Stimulated activated memory B cell treated with anti-CD40 and anti-IgM and Interleukin-4, amounts not matched to agents 10 μg/mL and 1 μg/mL and 100 μg/mL, for 72 hours (primary cell): ENCODE data around the gene STK32B.

Source experiments
- ATAC-seq: fragments of 150-1000 bp; cut with Tn5 transposase; 2 replicates; pipeline ENCODE4 v1.10.0; 2021
- H3K27ac Mint-ChIP-seq: one replicate; pipeline ENCODE4 v1.8.0; 2022; ENCODE audit warnings: mild to moderate bottlenecking, mixed read lengths
- H3K27me3 Mint-ChIP-seq: one replicate; pipeline ENCODE4 v1.8.0; 2022; ENCODE audit warnings: mixed read lengths
- H3K36me3 Mint-ChIP-seq: one replicate; pipeline ENCODE4 v1.8.0; 2022; ENCODE audit warnings: mixed read lengths
- H3K4me1 Mint-ChIP-seq: one replicate; pipeline ENCODE4 v1.8.0; 2022; ENCODE audit warnings: mixed read lengths
- H3K4me3 Mint-ChIP-seq: one replicate; pipeline ENCODE4 v1.8.0; 2022; ENCODE audit warnings: mild to moderate bottlenecking, moderate library complexity, mixed read lengths
- H3K9me3 Mint-ChIP-seq: one replicate; pipeline ENCODE4 v1.8.0; 2022; ENCODE audit warnings: mixed read lengths

The STK32B gene

DNA sequence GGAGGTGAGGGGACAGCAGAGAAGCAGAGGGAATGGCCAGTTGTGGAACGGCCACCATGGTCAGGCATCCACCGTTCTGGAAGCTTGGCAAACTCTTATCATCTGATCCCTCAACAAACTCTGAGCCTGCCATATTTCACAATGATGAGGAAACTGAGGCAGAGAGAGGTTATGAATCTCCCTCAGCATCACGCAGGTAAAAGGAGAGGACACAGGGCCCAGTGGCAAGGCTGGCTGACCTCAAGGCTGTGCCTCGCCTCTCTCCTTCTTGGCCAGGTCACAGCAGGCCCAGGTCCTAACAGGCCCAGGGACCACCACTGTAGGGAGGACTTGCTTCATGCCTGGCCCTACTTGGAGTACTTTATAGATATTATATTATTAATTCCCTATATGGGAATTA is 414.2 kb downstream of the STK32B start:
- Mint-ChIP-seq H3K36me3 (no peaks in the 10 kb centered on the region), H3K4me1 (no peaks in the 10 kb centered on the region), H3K9me3 (no peaks in the 10 kb centered on the region), H3K27me3 (no peaks in the 10 kb centered on the region), H3K4me3 (no peak overlapping the region), H3K27ac (no peak overlapping the region)
- ATAC-seq: no peak

- H3K27ac Mint-ChIP-seq: no peak overlapping the region
Observed at GRCh38 chr4:5465956-5466355, 414.7 kb downstream of the STK32B start.

GRCh38 chr4:5467111-5467510 is 415.8 kb downstream of the STK32B start:
- Mint-ChIP-seq H3K9me3 (no peaks in the 10 kb centered on the region), H3K4me3 (no peak overlapping the region), H3K27ac (no peak overlapping the region), H3K4me1 (no peaks in the 10 kb centered on the region), H3K36me3 (no peaks in the 10 kb centered on the region), H3K27me3 (no peaks in the 10 kb centered on the region)
- ATAC-seq: no peak

More at GRCh38 chr4:5465956-5466355, 414.7 kb downstream of the STK32B start:
- H3K27me3 Mint-ChIP-seq: no peaks in the 10 kb centered on the region
- no peaks in the 10 kb centered on the region for H3K9me3 Mint-ChIP-seq
- no peak for ATAC-seq
- no peaks in the 10 kb centered on the region for H3K36me3 Mint-ChIP-seq
- no peak overlapping the region for H3K4me3 Mint-ChIP-seq
- H3K4me1 Mint-ChIP-seq: no peaks in the 10 kb centered on the region

- no peak overlapping the region for H3K27ac Mint-ChIP-seq
- H3K36me3 Mint-ChIP-seq: no peaks in the 10 kb centered on the region
- H3K4me1 Mint-ChIP-seq: no peaks in the 10 kb centered on the region
- no peaks in the 10 kb centered on the region for H3K9me3 Mint-ChIP-seq
- ATAC-seq: no peak
- no peak overlapping the region for H3K4me3 Mint-ChIP-seq
- no peaks in the 10 kb centered on the region for H3K27me3 Mint-ChIP-seq
Observed at GRCh38 chr4:5469151-5469775, 418.0 kb downstream of the STK32B start.

DNA sequence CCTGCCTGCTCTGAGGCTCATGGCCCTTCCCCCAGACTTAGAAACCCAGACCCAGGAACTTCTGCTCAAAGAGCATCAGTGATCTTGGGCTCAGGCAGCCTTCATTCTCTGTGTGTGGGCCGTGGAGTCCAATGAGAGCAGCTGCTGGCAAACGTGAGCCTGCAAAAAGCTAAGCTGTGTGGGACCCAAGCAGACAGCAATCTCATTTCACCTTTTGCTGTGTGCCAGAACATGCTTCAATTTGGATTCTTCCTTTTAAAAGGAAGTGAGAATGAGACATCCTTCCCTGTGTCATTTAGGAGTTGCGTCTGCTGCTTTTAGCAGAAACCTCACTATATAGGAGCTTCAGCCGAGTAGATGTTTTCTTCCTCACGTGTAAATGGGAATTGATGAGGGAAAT is 418.6 kb downstream of the STK32B start:
- Mint-ChIP-seq H3K36me3 (no peaks in the 10 kb centered on the region), H3K4me3 (no peak overlapping the region), H3K4me1 (no peaks in the 10 kb centered on the region), H3K27me3 (no peaks in the 10 kb centered on the region), H3K27ac (no peak overlapping the region), H3K9me3 (no peaks in the 10 kb centered on the region)
- no peak for ATAC-seq

- Mint-ChIP-seq H3K9me3 (no peaks in the 10 kb centered on the region), H3K36me3 (no peaks in the 10 kb centered on the region), H3K27me3 (no peaks in the 10 kb centered on the region), H3K27ac (no peak overlapping the region), H3K4me1 (no peaks in the 10 kb centered on the region), H3K4me3 (no peak overlapping the region)
- ATAC-seq: no peak
Observed at GRCh38 chr4:5470318-5471198, 419.3 kb downstream of the STK32B start.

DNA sequence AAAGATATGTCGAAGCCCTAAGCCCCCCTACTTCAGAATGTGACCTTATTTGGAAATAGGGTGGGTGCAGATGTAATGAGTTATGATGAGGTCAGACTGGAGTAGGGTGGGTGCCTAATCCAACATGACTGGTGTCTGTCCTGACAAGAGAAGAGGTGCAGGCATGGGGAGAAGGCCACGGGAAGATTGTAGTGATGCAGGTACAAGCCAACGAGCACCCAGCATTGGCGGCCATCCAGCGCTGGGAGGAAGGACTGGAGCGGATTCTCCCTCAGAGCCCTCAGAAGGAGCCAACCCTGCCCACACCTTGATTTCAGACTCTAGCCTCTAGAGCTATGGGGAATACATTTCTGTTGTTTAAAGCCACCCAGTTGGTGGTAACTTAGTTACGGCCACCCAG is 419.9 kb downstream of the STK32B start:
- Mint-ChIP-seq H3K9me3 (no peaks in the 10 kb centered on the region), H3K36me3 (no peaks in the 10 kb centered on the region), H3K27me3 (no peaks in the 10 kb centered on the region), H3K27ac (no peak overlapping the region), H3K4me1 (no peaks in the 10 kb centered on the region), H3K4me3 (no peak overlapping the region)
- ATAC-seq: no peak

DNA sequence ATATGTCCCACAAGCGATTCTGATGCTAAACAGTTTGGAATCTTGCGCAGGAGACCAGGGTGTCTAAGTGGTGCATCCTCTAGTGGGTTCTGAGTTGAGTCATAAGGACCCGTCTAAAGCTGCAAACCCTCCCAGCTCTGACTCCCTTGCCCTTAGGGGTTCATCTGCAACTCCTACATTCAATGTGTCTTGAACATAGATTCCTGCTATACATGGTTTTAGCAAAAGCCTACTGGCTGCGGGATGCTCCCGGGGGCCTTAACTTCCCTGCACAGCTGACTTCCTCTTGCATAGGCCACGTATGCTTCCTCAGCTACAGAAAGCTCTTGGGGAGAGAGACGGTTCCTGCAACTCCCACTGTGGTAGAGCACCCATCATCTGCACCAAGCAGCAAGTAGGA is 420.4 kb downstream of the STK32B start:
- ATAC-seq: no peak
- no peaks in the 10 kb centered on the region for H3K36me3 Mint-ChIP-seq
- H3K9me3 Mint-ChIP-seq: no peaks in the 10 kb centered on the region
- no peak overlapping the region for H3K27ac Mint-ChIP-seq
- no peak overlapping the region for H3K4me3 Mint-ChIP-seq
- no peaks in the 10 kb centered on the region for H3K4me1 Mint-ChIP-seq
- H3K27me3 Mint-ChIP-seq: no peaks in the 10 kb centered on the region

- no peak overlapping the region for H3K27ac Mint-ChIP-seq
- H3K27me3 Mint-ChIP-seq: no peaks in the 10 kb centered on the region
- ATAC-seq: no peak
- H3K4me3 Mint-ChIP-seq: no peak overlapping the region
- no peaks in the 10 kb centered on the region for H3K9me3 Mint-ChIP-seq
- no peaks in the 10 kb centered on the region for H3K4me1 Mint-ChIP-seq
- no peaks in the 10 kb centered on the region for H3K36me3 Mint-ChIP-seq
Observed at GRCh38 chr4:5472160-5472591, 420.9 kb downstream of the STK32B start.

- H3K9me3 Mint-ChIP-seq: no peaks in the 10 kb centered on the region
- H3K4me1 Mint-ChIP-seq: no peaks in the 10 kb centered on the region
- H3K27me3 Mint-ChIP-seq: no peaks in the 10 kb centered on the region
- no peak for ATAC-seq
- no peak overlapping the region for H3K27ac Mint-ChIP-seq
- H3K4me3 Mint-ChIP-seq: no peak overlapping the region
- H3K36me3 Mint-ChIP-seq: no peaks in the 10 kb centered on the region
Observed at GRCh38 chr4:5473125-5473524, 421.8 kb downstream of the STK32B start.

DNA sequence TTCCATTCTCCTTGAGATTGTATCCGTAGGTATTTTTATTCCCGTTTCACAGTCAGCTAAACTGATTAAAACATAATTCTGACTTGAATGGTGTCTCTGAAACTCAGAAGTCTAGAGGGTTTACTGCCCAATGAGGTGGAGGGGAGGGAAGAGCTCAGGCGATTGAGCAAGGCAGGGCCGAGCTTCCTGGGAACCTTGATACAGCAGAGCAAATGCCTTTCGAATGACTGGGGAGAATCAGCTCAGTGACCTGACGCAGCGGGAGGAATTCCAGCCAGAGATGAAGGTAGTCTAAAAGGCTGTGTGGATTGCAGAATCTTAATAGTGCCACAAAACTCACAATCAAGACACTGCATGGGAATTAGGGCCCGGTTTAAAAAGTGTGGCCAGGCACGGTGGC is 423.5 kb downstream of the STK32B start:
- no peak for ATAC-seq
- no peak overlapping the region for H3K27ac Mint-ChIP-seq
- H3K36me3 Mint-ChIP-seq: no peaks in the 10 kb centered on the region
- H3K27me3 Mint-ChIP-seq: no peaks in the 10 kb centered on the region
- no peak overlapping the region for H3K4me3 Mint-ChIP-seq
- H3K4me1 Mint-ChIP-seq: no peaks in the 10 kb centered on the region
- H3K9me3 Mint-ChIP-seq: no peaks in the 10 kb centered on the region

DNA sequence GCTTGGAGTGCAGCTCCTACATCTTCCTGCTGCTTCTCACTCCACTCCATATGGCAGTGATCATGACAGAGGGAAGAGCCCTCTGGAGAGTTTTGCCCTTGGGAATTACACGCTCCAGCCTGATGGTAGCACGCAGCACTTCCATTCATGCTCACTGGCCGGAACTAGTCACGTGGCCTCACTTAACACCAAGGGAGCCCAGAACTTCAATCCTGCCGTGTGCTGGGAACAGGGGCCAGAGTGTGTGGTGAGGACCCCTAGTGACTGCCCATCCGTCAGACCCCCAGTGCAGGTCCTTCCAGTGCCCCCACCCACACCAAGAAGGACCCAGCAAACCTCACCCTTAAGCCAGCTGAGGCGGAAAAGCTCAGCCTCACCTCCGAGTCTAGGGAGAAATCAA is 426.3 kb downstream of the STK32B start:
- H3K27me3 Mint-ChIP-seq: no peaks in the 10 kb centered on the region
- H3K27ac Mint-ChIP-seq: no peak overlapping the region
- ATAC-seq: no peak
- peaks cover 2% of the 10 kb centered on the region for H3K9me3 Mint-ChIP-seq
- H3K4me1 Mint-ChIP-seq: no peaks in the 10 kb centered on the region
- no peak overlapping the region for H3K4me3 Mint-ChIP-seq
- no peaks in the 10 kb centered on the region for H3K36me3 Mint-ChIP-seq

- H3K36me3 Mint-ChIP-seq: no peaks in the 10 kb centered on the region
- no peak overlapping the region for H3K4me3 Mint-ChIP-seq
- H3K9me3 Mint-ChIP-seq: peaks cover 2% of the 10 kb centered on the region
- ATAC-seq: no peak
- H3K4me1 Mint-ChIP-seq: no peaks in the 10 kb centered on the region
- H3K27ac Mint-ChIP-seq: no peak overlapping the region
- no peaks in the 10 kb centered on the region for H3K27me3 Mint-ChIP-seq
Observed at GRCh38 chr4:5478169-5478568, 426.9 kb downstream of the STK32B start.

DNA sequence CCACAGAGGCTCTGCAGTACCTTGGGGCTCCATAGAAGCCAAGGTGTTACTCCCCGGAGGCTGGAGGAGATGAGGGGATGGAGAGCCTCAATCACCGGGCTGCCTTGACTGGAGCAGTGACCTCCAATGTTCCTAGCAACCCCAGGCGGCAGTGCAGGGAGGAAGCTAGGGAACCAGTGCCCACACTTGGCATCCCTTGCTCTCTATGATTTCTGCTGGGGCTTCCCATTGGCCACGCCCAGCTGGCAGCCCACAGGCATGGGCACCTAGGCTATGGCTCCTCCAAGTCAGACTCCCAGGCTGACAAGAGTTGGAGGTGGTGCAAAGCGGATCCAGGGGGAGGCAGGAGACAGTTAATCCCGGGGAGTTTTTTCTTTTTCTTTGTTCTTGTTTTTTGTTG is 427.4 kb downstream of the STK32B start:
- H3K9me3 Mint-ChIP-seq: peaks cover 7% of the 10 kb centered on the region
- no peak for ATAC-seq
- no peak overlapping the region for H3K27ac Mint-ChIP-seq
- H3K4me3 Mint-ChIP-seq: no peak overlapping the region
- H3K36me3 Mint-ChIP-seq: no peaks in the 10 kb centered on the region
- no peaks in the 10 kb centered on the region for H3K27me3 Mint-ChIP-seq
- no peaks in the 10 kb centered on the region for H3K4me1 Mint-ChIP-seq

- Mint-ChIP-seq H3K4me1 (no peaks in the 10 kb centered on the region), H3K36me3 (no peaks in the 10 kb centered on the region), H3K4me3 (no peak overlapping the region), H3K9me3 (peaks cover 9% of the 10 kb centered on the region), H3K27me3 (no peaks in the 10 kb centered on the region), H3K27ac (no peak overlapping the region)
- no peak for ATAC-seq
Observed at GRCh38 chr4:5479518-5480060, 428.3 kb downstream of the STK32B start.

GRCh38 chr4:5488413-5488812 is 437.1 kb downstream of the STK32B start:
- H3K27ac Mint-ChIP-seq: no peak overlapping the region
- no peaks in the 10 kb centered on the region for H3K27me3 Mint-ChIP-seq
- H3K4me1 Mint-ChIP-seq: no peaks in the 10 kb centered on the region
- no peaks in the 10 kb centered on the region for H3K36me3 Mint-ChIP-seq
- H3K9me3 Mint-ChIP-seq: peaks cover 15% of the 10 kb centered on the region
- ATAC-seq: no peak
- no peak overlapping the region for H3K4me3 Mint-ChIP-seq
